Measurements from ENCODE around the gene SLC22A23. TPM values are rescaled to one million over a fixed set of nuclear protein-coding genes. Genes with fewer than 3 reads are reported as not detected.

The SLC22A23 gene
- total RNA-seq, 4 donors from 2014 or later, result 7.6 to 13.1 (median 9.5) TPM

- Histone ChIP-seq H3K27me3 (no peaks in the 10 kb centered on the region), H3K27ac (replicated peaks in 1 of 4) (no peak overlapping the region), H3K36me3 (peaks cover 0 to 10% (median under 1%) of the 10 kb centered on the region in 4 donors), H3K9me3 (no peaks in the 10 kb centered on the region), H3K4me1 (peaks cover under 1 to 13% (median 5%) of the 10 kb centered on the region in 4 donors), H3K4me3 (no peak overlapping the region)
- no peak for DNase-seq (ENCODE audit: extremely low spot score)
- intact Hi-C loops (cut with DNase I), result no loop called here
- 91% methylated on average over 14 of the region's 15 CpGs for WGBS
- TF ChIP-seq POLR2AphosphoS5 (IDR thresholded peaks at IDR 0.05), result no peak
- no peak for TF ChIP-seq POLR2A (IDR thresholded peaks at IDR 0.05; ENCODE audit: low read depth)
- TF ChIP-seq EP300 (IDR thresholded peaks at IDR 0.05), result no peak
- TF ChIP-seq CTCF (IDR thresholded peaks at IDR 0.05), result no peak
These were observed 166.5 kb downstream of the SLC22A23 start for GRCh38 chr6:3290149-3290930.

- intact Hi-C loops (cut with DNase I), result loop anchor here (10.0 kb wide), 1 partner anchor 325 kb away; no protein-coding TSS in a partner anchor
These were observed 167.2 kb downstream of the SLC22A23 start for GRCh38 chr6:3289664-3290055.

GRCh38 chr6:3288711-3289663 is 167.9 kb downstream of the SLC22A23 start:
- peaks cover 3 to 13% (median 9%) of the 10 kb centered on the region in 4 donors for H3K4me1 ChIP-seq
- intact Hi-C loops (cut with DNase I), result loop anchor here (10.0 kb wide), 1 partner anchor 326 kb away; no protein-coding TSS in a partner anchor
- TF ChIP-seq POLR2A (IDR thresholded peaks at IDR 0.05; ENCODE audit: low read depth) (no peak), CTCF (IDR thresholded peaks at IDR 0.05) (no peak), POLR2AphosphoS5 (IDR thresholded peaks at IDR 0.05) (no peak), EP300 (IDR thresholded peaks at IDR 0.05) (no peak)
- H3K9me3 ChIP-seq, result no peaks in the 10 kb centered on the region
- H3K27ac ChIP-seq (replicated peaks in 1 of 4), result no peak overlapping the region
- WGBS, result 82% methylated on average over 8 of the region's 21 CpGs
- H3K4me3 ChIP-seq, result no peak overlapping the region
- no peaks in the 10 kb centered on the region for H3K27me3 ChIP-seq
- H3K36me3 ChIP-seq, result peaks cover 0 to 21% (median 8%) of the 10 kb centered on the region in 4 donors
- DNase-seq (ENCODE audit: extremely low spot score), result no peak

More at GRCh38 chr6:3289664-3290055, 167.2 kb downstream of the SLC22A23 start:
- Histone ChIP-seq H3K4me3 (no peak overlapping the region), H3K4me1 (peaks cover 3 to 13% (median 6%) of the 10 kb centered on the region in 4 donors), H3K9me3 (no peaks in the 10 kb centered on the region), H3K27ac (replicated peaks in 1 of 4) (no peak overlapping the region), H3K36me3 (peaks cover 0 to 14% (median 5%) of the 10 kb centered on the region in 4 donors), H3K27me3 (no peaks in the 10 kb centered on the region)
- no peak for TF ChIP-seq POLR2AphosphoS5 (IDR thresholded peaks at IDR 0.05)
- no peak for TF ChIP-seq EP300 (IDR thresholded peaks at IDR 0.05)
- no peak for TF ChIP-seq CTCF (IDR thresholded peaks at IDR 0.05)
- TF ChIP-seq POLR2A (IDR thresholded peaks at IDR 0.05; ENCODE audit: low read depth), result no peak
- WGBS, result 83% methylated on average over 7 of the region's 7 CpGs
- no peak for DNase-seq (ENCODE audit: extremely low spot score)

GRCh38 chr6:3287976-3288707 is 168.7 kb downstream of the SLC22A23 start:
- peaks cover 3 to 14% (median 10%) of the 10 kb centered on the region in 4 donors for H3K4me1 ChIP-seq
- H3K27me3 ChIP-seq, result no peaks in the 10 kb centered on the region
- WGBS, result 89% methylated on average over 17 of the region's 17 CpGs
- H3K9me3 ChIP-seq, result no peaks in the 10 kb centered on the region
- DNase-seq (ENCODE audit: extremely low spot score), result no peak
- TF ChIP-seq EP300 (IDR thresholded peaks at IDR 0.05), result no peak
- no peak overlapping the region for H3K27ac ChIP-seq (replicated peaks in 1 of 4)
- H3K36me3 ChIP-seq, result peaks cover 0 to 27% (median 8%) of the 10 kb centered on the region in 4 donors
- intact Hi-C loops (cut with DNase I), result loop anchor here (10.0 kb wide), 1 partner anchor 327 kb away; no protein-coding TSS in a partner anchor
- H3K4me3 ChIP-seq, result no peak overlapping the region

Data from esophagus muscularis mucosa (tissue), 4 donors.